ENCODE results near the gene LARP7.
"Not testable (repeated sequence)": the region's sequence is repeated elsewhere in the genome, so short reads cannot be mapped to it uniquely, and the experiment has no call there.

The LARP7 gene

GRCh38 chr4:112702892-112703291 lies 65.9 kb downstream of the LARP7 start:
- in situ Hi-C loops (cut with MboI; ENCODE audit: low sequenced_read_pairs, unreplicated experiment): no loop called here
- TF ChIP-seq, protein P1, sequence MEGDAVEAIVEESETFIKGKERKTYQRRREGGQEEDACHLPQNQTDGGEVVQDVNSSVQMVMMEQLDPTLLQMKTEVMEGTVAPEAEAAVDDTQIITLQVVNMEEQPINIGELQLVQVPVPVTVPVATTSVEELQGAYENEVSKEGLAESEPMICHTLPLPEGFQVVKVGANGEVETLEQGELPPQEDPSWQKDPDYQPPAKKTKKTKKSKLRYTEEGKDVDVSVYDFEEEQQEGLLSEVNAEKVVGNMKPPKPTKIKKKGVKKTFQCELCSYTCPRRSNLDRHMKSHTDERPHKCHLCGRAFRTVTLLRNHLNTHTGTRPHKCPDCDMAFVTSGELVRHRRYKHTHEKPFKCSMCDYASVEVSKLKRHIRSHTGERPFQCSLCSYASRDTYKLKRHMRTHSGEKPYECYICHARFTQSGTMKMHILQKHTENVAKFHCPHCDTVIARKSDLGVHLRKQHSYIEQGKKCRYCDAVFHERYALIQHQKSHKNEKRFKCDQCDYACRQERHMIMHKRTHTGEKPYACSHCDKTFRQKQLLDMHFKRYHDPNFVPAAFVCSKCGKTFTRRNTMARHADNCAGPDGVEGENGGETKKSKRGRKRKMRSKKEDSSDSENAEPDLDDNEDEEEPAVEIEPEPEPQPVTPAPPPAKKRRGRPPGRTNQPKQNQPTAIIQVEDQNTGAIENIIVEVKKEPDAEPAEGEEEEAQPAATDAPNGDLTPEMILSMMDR (IDR thresholded peaks at IDR 0.05; ENCODE audit: borderline replicate concordance, control extremely low read depth, extremely low read depth, insufficient read depth, missing control alignments): no peak
- DNase-seq (ENCODE audit: low spot score): no peak

- TF ChIP-seq, protein P1 (IDR thresholded peaks at IDR 0.05; ENCODE audit: borderline replicate concordance, control extremely low read depth, extremely low read depth, insufficient read depth, missing control alignments): no peak
- no peak for DNase-seq (ENCODE audit: low spot score)
- in situ Hi-C loops (cut with MboI; ENCODE audit: low sequenced_read_pairs, unreplicated experiment): no loop called here
Measured at GRCh38 chr4:112704322-112704721, 67.4 kb downstream of the LARP7 start.

DNA sequence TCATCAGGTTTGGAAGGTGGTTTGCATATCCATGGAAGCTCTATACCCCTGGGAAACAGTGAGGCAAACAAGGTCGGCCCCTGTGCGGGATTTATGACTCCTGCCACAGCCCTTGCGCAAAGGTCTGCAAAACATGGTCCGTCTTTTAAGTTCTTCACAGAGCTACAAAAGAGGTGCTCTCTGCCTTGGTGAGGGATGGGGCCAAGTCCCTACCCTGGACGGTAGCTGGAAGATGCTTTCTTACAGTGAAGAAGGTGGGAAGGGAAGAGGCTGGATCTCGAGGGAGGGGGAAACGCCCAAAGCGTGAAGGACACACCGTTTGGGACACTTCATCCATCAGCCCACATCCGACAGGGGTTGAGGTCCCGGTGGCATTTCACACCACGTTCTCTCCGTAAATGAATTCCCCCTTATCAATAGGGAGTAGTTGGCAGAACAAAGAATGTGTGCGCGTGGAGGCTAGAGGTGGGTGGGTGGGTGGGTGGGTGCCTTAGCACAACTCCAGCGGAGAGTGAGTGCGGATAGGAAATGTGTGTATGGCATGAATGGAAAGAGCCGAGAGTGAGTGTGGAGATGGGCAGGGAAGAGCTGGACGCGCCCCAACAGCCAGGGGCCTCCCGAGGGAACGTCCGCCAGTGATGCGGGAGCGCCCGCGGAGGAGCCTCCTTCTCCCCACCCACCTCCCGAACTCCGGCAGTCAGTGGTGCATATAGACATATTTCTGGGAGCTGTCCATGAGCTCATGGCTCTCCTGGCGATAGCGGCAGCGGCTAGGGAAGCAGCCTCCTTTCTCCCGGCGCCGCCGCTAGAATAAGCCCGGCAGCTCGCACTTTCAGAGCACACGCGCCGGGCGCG lies 68.3 kb downstream of the LARP7 start:
- in situ Hi-C loops (cut with MboI; ENCODE audit: low sequenced_read_pairs, unreplicated experiment): no loop called here
- DNase-seq (ENCODE audit: low spot score): peak; percentile 36
- TF ChIP-seq, protein P1 (IDR thresholded peaks at IDR 0.05; ENCODE audit: borderline replicate concordance, control extremely low read depth, extremely low read depth, insufficient read depth, missing control alignments): no peak

- peak; percentile 59 for DNase-seq (ENCODE audit: low spot score)
- in situ Hi-C loops (cut with MboI; ENCODE audit: low sequenced_read_pairs, unreplicated experiment): not testable (repeated sequence)
Measured at GRCh38 chr4:112705891-112706839, 69.2 kb downstream of the LARP7 start.

DNA sequence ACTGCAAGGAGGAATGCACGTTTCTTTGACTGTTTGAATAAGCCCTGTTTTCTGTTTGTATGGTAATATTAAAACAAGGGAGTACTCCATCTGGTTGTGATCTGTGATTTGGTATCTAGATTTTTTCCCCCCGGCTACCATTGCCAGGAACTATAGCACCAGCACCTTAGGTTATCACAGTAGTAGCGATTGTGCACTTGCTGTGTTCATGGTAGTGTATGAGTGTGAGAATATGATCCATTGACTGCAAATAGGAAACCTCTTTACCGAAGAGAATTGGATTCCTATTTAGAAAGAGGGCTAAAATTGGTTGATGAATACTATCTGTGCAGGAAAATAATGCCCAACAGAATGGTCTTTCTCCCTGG lies 69.9 kb downstream of the LARP7 start:
- no peak for DNase-seq (ENCODE audit: low spot score)
- in situ Hi-C loops (cut with MboI; ENCODE audit: low sequenced_read_pairs, unreplicated experiment): no loop called here
- TF ChIP-seq, protein P1 (IDR thresholded peaks at IDR 0.05; ENCODE audit: borderline replicate concordance, control extremely low read depth, extremely low read depth, insufficient read depth, missing control alignments): no peak

Data from GM13976 (cell line).